Activated naive CD8-positive, alpha-beta T cell treated with anti-CD3 and anti-CD28 coated beads for 36 hours (primary cell): ENCODE measurements around the gene VCAM1. TPM values are rescaled to one million over a fixed set of nuclear protein-coding genes. Genes with fewer than 3 reads are reported as not detected.

Experiments
- DNase-seq: peaks from one replicate; pipeline ENCODE4 v3.0.0; 2021
- H3K27ac Mint-ChIP-seq: one replicate; pipeline ENCODE4 v1.8.0; 2022; ENCODE audit warnings: mild to moderate bottlenecking, moderate library complexity, mixed read lengths
- H3K27me3 Mint-ChIP-seq: one replicate; pipeline ENCODE4 v1.8.0; 2022; ENCODE audit warnings: mild to moderate bottlenecking, mixed read lengths
- H3K36me3 Mint-ChIP-seq: one replicate; pipeline ENCODE4 v1.8.0; 2021; ENCODE audit warnings: mild to moderate bottlenecking, mixed read lengths
- H3K4me1 Mint-ChIP-seq: one replicate; pipeline ENCODE4 v1.8.0; 2021; ENCODE audit warnings: mixed read lengths
- H3K4me3 Mint-ChIP-seq: one replicate; pipeline ENCODE4 v1.8.0; 2022; ENCODE audit warnings: mild to moderate bottlenecking, moderate library complexity, mixed read lengths
- H3K9me3 Mint-ChIP-seq: one replicate; pipeline ENCODE4 v1.8.0; 2022; ENCODE audit warnings: mixed read lengths
- total RNA-seq, 2 experiments: library from RNA; stranded (reverse); gene quantifications; one replicate each; pipeline ENCODE4 v1.2.3, GENCODE V29; 2021

The VCAM1 gene
- total RNA-seq, 2 experiments from 2014 or later, result 2.2 to 2.3 TPM

DNA sequence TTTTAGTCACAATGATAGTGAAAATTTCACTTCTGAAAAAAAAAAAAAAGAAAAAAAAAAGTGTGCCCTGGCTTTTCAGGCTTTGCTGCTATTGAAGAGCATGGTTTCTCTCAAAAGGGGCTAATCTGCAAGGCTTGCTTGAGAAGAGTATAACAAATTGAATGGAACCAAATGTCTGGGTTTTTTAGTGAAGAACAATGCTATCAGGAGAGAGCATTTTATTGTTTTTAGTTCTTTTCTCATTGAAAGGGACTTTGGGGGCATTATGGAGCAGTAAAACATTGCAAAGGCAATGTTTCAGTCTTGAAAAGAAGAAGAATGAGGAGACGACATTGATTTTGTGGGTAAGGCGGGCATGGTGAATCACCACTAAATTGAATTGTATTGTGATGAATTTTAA is 28.2 kb downstream of the VCAM1 start:
- Mint-ChIP-seq H3K4me3 (no peak overlapping the region), H3K27me3 (peaks cover 19% of the 10 kb centered on the region), H3K4me1 (no peaks in the 10 kb centered on the region), H3K9me3 (no peaks in the 10 kb centered on the region), H3K36me3 (no peaks in the 10 kb centered on the region), H3K27ac (no peak overlapping the region)
- no peak for DNase-seq

DNA sequence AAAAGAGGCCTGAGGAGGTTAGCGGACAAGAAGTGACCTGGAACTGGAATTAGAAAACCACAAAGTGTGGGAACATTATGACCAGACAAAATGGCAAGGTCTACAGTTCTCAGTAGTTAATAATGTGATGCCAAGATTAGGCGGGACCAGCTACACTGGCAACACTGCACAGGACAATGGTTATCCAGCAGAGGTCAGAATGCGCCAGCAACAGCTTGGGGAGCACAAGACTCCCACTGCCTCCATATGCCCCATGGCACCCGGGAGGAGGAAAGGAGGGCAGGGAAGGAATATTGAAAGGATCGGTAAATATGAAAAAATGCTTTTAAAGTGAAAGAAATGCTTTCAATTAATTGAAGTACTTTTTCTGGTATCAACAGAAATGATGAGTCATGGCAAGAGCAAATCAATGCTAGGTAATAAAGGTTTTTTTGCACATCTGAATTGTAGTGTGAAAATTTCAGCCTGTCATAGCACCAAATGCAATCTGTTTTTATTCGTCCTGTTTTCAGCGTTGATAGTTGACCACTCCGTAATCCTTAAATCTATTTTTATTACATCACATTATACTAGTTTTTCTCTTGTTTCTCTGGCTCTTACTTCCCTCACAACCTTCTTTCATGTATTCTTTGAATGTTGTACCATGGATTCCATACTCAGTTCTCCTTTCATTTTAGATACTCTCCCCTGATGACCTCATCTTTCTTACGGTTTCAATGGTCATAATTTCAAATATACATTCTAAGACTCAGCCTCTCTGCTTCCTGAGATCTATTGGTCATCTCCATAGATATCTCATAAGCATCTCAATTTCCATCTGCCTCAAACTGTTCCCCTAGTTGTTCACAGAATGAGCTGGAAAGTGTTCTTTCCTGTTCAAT is 30.7 kb downstream of the VCAM1 start:
- Mint-ChIP-seq H3K27me3 (peaks cover 9% of the 10 kb centered on the region), H3K27ac (no peak overlapping the region), H3K4me1 (no peaks in the 10 kb centered on the region), H3K4me3 (no peak overlapping the region), H3K9me3 (no peaks in the 10 kb centered on the region), H3K36me3 (no peaks in the 10 kb centered on the region)
- no peak for DNase-seq

DNA sequence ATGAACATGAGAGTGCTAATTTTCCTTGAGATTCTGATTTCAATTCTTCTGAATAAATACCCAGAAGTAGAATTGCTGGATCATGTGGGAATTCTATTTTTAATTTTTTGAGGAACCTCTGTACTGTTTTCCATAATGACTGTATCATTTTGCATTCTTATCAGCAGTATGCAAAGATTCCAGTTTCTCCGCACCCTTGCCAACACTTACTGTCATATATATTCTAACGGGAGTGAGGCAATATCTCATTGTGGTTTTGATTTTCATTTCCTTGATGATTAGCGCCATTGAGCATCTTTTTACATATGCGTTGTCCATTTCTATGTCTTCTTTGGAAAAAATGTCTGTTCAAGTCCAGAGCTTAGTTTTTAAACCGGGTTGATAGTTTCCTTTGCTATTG is 33.2 kb downstream of the VCAM1 start:
- no peak for DNase-seq
- no peak overlapping the region for H3K27ac Mint-ChIP-seq
- no peak overlapping the region for H3K4me3 Mint-ChIP-seq
- H3K4me1 Mint-ChIP-seq, result no peaks in the 10 kb centered on the region
- peaks cover 3% of the 10 kb centered on the region for H3K27me3 Mint-ChIP-seq
- H3K9me3 Mint-ChIP-seq, result no peaks in the 10 kb centered on the region
- no peaks in the 10 kb centered on the region for H3K36me3 Mint-ChIP-seq

DNA sequence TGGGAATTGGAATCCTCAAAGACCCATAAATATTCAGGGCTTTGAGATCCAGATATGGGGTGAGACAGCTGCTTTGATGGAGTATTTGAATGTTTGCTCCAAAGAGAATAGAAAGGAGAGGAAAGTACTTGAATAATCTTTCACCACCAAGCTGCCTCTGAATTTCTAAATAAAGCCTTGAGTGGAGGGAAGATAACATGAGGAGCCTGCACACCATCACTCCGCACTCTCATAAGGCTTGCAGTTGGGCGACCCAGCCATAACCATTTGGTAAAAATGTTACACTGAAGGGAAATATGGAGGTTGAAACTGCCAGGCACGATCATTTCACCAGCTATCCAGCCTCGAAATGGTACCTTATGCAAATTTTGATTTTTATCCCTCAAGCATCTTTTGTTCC is 38.4 kb downstream of the VCAM1 start:
- no peaks in the 10 kb centered on the region for H3K4me1 Mint-ChIP-seq
- H3K9me3 Mint-ChIP-seq, result no peaks in the 10 kb centered on the region
- no peak for DNase-seq
- H3K36me3 Mint-ChIP-seq, result no peaks in the 10 kb centered on the region
- no peak overlapping the region for H3K27ac Mint-ChIP-seq
- no peak overlapping the region for H3K4me3 Mint-ChIP-seq
- H3K27me3 Mint-ChIP-seq, result no peaks in the 10 kb centered on the region

DNA sequence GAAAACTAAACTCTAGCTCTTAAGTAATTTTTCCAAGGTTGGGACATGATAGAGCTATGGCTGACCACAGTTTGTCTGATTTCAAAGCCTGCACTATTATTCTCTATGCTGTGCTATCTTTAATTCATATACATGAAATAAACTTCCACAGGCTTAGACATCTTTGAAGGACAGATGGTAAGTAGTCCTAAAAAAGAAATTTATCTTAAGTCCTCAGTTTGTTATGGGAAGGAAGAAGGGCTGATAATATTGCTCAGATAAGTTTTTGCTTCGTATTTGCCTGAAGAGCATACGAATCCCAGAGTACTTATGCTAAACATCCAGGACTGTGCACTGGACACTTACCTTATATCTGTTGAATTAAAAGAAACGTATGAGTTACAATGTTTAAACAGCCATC is 39.6 kb downstream of the VCAM1 start:
- no peaks in the 10 kb centered on the region for H3K36me3 Mint-ChIP-seq
- H3K4me3 Mint-ChIP-seq, result no peak overlapping the region
- no peak for DNase-seq
- H3K27ac Mint-ChIP-seq, result no peak overlapping the region
- H3K4me1 Mint-ChIP-seq, result no peaks in the 10 kb centered on the region
- no peaks in the 10 kb centered on the region for H3K27me3 Mint-ChIP-seq
- H3K9me3 Mint-ChIP-seq, result no peaks in the 10 kb centered on the region

DNA sequence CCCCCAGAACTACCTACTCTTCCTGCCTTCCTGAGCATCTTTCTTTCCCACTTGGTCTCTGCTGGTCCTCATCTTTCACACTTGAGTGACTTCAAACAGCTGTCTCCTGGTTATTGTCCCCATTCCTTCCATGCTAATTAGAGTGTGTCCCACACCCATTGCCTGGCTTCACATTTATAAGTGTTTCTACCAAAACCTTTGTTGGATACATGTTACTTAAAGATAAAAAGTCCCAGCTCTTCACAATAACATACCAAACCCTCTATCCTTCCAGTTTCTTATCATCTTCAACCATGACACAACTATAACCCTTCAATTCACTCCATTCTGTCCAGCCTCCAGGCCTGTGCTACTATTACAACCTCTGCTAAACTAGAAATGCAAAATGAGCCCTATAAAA is 41.0 kb downstream of the VCAM1 start:
- Mint-ChIP-seq H3K27me3 (no peaks in the 10 kb centered on the region), H3K27ac (no peak overlapping the region), H3K4me1 (no peaks in the 10 kb centered on the region), H3K36me3 (no peaks in the 10 kb centered on the region), H3K4me3 (no peak overlapping the region), H3K9me3 (no peaks in the 10 kb centered on the region)
- no peak for DNase-seq

DNA sequence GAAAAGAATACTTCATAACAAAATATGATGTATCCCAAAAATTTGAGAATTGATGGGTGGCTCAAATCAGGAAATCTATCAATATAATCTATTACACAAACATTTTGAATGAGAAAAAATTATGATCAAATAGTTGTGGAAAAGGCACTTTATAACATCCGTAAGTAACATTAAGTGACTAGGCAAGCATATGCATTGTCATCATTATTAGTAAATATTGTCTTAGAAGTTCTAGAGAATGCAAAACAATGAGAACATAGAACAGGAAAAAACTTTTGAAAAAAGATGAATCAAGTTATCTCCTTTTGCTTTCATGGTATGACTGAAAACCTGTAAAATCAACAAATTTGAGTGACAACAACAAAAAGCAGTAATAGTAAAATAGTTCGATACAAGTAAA is 42.9 kb downstream of the VCAM1 start:
- Mint-ChIP-seq H3K27ac (no peak overlapping the region), H3K36me3 (no peaks in the 10 kb centered on the region), H3K4me3 (no peak overlapping the region), H3K9me3 (no peaks in the 10 kb centered on the region), H3K4me1 (no peaks in the 10 kb centered on the region), H3K27me3 (no peaks in the 10 kb centered on the region)
- DNase-seq, result no peak

DNA sequence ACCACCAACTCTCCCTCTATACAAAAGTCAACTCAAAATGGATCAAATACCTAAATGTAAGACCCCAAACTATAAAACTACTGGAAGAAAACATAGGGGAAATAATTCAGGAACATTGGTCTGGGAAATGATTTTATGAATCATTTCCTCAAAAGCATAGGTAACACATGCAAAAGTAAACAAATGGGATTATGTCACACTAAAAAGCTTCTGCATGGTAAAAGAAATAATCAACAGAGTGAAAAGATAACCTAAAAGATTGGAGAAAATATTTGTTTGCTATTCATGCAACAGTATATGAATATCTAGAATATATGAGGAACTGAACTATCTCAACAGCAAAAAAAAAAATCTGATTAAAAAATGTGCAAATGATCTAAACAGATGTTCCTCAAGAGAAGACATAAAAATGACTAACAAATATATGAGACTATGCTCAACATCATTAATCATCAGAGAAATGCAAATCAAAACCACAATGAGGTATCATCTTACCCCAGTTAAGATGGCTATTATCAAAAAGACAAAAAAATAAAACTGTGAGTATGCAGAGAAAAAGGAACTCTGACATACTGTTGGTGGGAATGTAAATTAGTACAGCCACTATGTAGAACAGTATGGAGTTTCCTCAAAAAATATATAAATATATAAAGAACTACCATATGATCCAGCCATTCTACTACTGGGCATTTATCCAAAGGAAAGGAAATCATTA is 47.8 kb downstream of the VCAM1 start:
- Mint-ChIP-seq H3K9me3 (no peaks in the 10 kb centered on the region), H3K36me3 (no peaks in the 10 kb centered on the region), H3K27me3 (no peaks in the 10 kb centered on the region), H3K4me3 (no peak overlapping the region), H3K27ac (no peak overlapping the region), H3K4me1 (no peaks in the 10 kb centered on the region)
- no peak for DNase-seq

DNA sequence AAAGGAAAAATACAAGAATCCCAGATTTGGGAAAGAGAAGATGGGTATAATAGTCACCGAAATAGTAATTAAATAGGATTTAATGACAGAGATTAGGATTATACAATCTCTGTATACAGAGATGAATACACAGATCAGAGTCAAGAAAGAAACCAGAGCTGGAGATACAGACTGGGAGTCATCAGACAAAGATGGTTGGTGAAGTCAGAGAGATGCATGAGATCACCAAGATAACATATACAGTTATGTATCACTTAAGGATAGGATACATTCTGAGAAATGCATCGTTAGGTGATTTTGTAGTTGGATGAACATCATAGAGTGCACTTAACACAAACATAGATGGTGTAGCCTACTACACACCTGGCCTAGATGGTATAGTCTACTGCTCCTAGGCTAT is 49.8 kb downstream of the VCAM1 start:
- Mint-ChIP-seq H3K4me3 (no peak overlapping the region), H3K36me3 (no peaks in the 10 kb centered on the region), H3K4me1 (no peaks in the 10 kb centered on the region), H3K9me3 (no peaks in the 10 kb centered on the region), H3K27ac (no peak overlapping the region), H3K27me3 (no peaks in the 10 kb centered on the region)
- DNase-seq, result no peak

DNA sequence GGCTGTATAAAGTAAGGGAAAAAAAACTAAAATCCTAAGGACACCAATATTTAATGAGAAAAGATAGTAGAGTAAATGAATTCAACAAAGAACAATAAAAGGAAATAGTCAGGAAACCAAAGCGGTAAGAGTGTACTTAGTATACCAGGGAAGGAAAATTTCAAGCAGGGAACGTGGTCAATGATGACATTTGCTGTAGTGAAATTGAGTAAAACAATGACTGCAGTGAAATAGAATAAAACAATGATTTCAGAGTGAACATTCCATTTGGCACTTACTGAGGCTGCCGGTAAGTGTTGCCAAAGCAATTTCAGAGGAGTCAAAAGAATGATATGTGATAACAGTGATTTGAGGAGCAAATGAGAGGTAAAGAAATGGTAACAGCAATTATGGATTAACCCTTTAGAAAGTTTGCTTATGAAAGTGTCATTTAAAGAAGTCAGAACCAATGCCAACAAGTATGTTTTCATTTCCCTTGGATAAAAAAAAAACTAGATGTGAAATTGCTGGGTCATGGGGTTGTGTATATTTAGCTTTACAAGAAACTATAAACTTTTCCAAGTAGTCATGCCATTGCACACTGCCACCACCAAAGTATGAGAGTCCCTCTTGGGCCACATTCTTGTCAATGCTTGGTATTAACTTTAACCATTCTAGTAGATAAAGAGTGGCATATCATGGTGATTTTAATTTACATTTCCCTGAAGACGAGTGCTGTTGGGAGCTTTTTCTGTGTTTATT is 50.5 kb downstream of the VCAM1 start:
- no peaks in the 10 kb centered on the region for H3K9me3 Mint-ChIP-seq
- H3K4me3 Mint-ChIP-seq, result no peak overlapping the region
- no peak for DNase-seq
- H3K27me3 Mint-ChIP-seq, result no peaks in the 10 kb centered on the region
- H3K4me1 Mint-ChIP-seq, result no peaks in the 10 kb centered on the region
- H3K27ac Mint-ChIP-seq, result no peak overlapping the region
- H3K36me3 Mint-ChIP-seq, result no peaks in the 10 kb centered on the region

DNA sequence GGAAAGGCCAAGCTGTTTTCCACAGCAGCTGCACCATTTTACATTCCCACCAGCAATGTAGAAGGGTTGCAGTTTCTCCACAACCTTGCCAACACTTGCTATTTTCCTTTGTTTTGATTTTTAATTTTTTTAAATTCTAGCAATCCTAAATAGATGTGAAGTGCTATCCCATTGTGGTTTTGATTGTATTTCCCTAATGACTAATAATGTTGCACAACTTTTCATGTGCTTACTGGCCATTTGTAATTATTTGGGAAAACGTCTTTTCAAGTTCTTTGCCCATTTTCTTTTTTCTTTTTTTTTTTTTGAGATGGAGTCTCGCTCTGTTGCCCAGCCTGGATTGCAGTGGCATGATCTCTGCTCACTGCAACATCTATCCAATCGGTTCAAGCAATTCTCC is 53.9 kb downstream of the VCAM1 start:
- Mint-ChIP-seq H3K27me3 (peaks cover 4% of the 10 kb centered on the region), H3K27ac (no peak overlapping the region), H3K9me3 (no peaks in the 10 kb centered on the region), H3K4me1 (no peaks in the 10 kb centered on the region), H3K36me3 (no peaks in the 10 kb centered on the region), H3K4me3 (no peak overlapping the region)
- DNase-seq, result no peak

DNA sequence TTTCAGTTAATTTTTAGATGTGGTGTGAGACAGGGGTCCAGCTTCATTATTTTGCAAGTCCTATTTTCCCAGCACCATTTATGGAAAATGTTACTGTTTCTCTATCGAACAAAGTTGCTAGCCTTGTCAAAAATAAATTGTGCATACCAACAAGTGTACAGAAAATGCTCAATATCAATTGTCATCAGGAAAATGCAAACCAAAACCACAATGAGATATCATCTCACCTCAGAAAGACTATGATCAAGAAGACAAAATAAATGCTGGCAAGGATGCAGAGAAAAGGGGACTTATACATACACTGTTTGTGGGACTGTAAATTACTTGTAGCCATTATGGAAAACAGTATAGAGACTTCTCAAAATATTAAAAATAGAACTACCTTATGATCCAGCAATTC is 54.8 kb downstream of the VCAM1 start:
- DNase-seq, result no peak
- Mint-ChIP-seq H3K9me3 (no peaks in the 10 kb centered on the region), H3K27me3 (peaks cover 4% of the 10 kb centered on the region), H3K27ac (no peak overlapping the region), H3K4me1 (no peaks in the 10 kb centered on the region), H3K4me3 (no peak overlapping the region), H3K36me3 (no peaks in the 10 kb centered on the region)

DNA sequence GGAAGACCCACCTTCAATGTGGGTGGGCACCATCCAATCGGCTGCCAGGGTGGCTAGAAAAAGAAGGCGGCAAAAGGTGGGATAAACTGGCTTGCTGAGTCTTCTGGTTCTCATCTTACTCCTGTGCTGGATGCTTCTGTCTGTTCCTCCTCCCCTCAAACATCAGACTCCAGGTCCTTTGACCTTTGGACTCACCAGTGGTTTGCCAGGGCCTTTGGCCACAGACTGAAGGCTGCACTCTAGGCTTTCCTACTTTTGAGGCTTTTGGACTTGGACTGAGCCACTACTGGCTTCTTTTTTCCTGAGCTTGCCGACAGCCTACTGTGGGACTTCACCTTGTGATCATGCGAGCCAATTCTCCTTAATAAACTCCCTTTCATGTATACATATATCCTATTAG is 55.9 kb downstream of the VCAM1 start:
- no peak overlapping the region for H3K4me3 Mint-ChIP-seq
- no peaks in the 10 kb centered on the region for H3K36me3 Mint-ChIP-seq
- H3K27ac Mint-ChIP-seq, result no peak overlapping the region
- no peak for DNase-seq
- no peaks in the 10 kb centered on the region for H3K4me1 Mint-ChIP-seq
- H3K9me3 Mint-ChIP-seq, result no peaks in the 10 kb centered on the region
- H3K27me3 Mint-ChIP-seq, result peaks cover 4% of the 10 kb centered on the region

DNA sequence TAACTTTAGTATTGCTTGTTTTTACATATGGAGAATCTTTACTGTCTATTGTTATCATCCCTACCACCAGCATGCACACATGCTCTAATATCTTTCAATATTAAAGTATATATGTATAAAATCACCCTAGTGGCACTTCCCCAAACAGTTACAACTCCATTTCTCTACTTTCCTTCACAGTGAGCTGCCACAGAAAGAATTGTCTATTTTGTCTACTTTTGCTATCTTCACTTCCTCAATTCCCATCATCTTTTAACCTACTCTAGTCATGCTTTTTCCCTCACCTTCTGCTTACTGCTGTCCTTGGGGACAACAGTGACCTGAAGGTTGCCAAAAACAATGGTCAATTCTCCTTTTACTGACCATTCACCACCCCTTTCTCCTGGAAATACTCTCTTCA is 59.2 kb downstream of the VCAM1 start:
- Mint-ChIP-seq H3K4me1 (no peaks in the 10 kb centered on the region), H3K27me3 (peaks cover 4% of the 10 kb centered on the region), H3K36me3 (no peaks in the 10 kb centered on the region), H3K9me3 (peaks cover 11% of the 10 kb centered on the region), H3K4me3 (no peak overlapping the region), H3K27ac (no peak overlapping the region)
- DNase-seq, result no peak

DNA sequence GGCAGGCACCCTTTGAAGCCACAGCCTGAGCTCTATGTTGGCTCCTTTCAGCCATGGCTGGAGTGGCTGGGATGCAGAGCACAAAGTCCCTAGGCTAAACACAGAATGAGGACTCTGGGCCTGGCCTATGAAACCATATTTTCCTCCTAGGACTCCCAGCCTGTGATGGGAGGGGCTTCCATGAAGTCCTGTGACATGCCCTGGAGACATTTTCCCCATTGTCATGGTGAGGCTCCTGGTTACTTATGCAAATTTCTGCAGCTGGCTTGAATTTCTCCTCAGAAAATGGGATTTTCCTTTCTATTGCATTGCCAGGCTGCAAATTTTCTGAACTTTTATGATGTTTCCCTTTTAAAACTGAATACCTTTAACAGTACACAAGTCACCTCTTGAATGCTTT is 61.3 kb downstream of the VCAM1 start:
- Mint-ChIP-seq H3K27me3 (peaks cover 4% of the 10 kb centered on the region), H3K27ac (no peak overlapping the region), H3K4me3 (no peak overlapping the region), H3K4me1 (no peaks in the 10 kb centered on the region), H3K36me3 (no peaks in the 10 kb centered on the region), H3K9me3 (peaks cover 11% of the 10 kb centered on the region)
- DNase-seq, result no peak
